Fibroblast of lung (primary cell): ENCODE measurements around the gene EN2. TPM values are rescaled to one million over a fixed set of nuclear protein-coding genes. Genes with fewer than 3 reads are reported as not detected.

ENCODE experiments used
- DNase-seq, 2 donors: peaks; one replicate each; pipeline versions ENCODE4 v3.0.0 to v3.0.0-alpha.2; 2010; ENCODE audit warnings: low read depth in 2 of 2
- H2AFZ ChIP-seq: 2 replicates; pipeline ENCODE4 v1.5.1; 2012; ENCODE audit warnings: low read length, control low read depth, inconsistent platforms
- H3K27ac ChIP-seq: 2 replicates; pipeline ENCODE4 v1.5.1; 2011; ENCODE audit warnings: low read length, control low read depth; ENCODE audit not compliant: insufficient read depth
- H3K27me3 ChIP-seq: 2 replicates; pipeline ENCODE4 v1.5.1; 2011; ENCODE audit warnings: mild to moderate bottlenecking, low read length; ENCODE audit not compliant: control insufficient read depth, insufficient read depth
- H3K36me3 ChIP-seq: 2 replicates; pipeline ENCODE4 v1.5.1; 2011; ENCODE audit warnings: low read length; ENCODE audit not compliant: control insufficient read depth, insufficient read depth
- H3K4me1 ChIP-seq: 2 replicates; pipeline ENCODE4 v1.5.1; 2011; ENCODE audit warnings: low read length; ENCODE audit not compliant: control insufficient read depth, insufficient read depth; ENCODE audit errors: extremely low read depth
- H3K4me2 ChIP-seq: 2 replicates; pipeline ENCODE4 v1.5.1; 2011; ENCODE audit warnings: low read length, control low read depth; ENCODE audit not compliant: insufficient read depth; ENCODE audit errors: extremely low read depth
- H3K4me3 ChIP-seq, 4 experiments: fragments of 200-600 bp in 1 of 4; sonication (generic) in 1 of 4; replicated peaks in 1 of 4; 2 replicates each; pipeline ENCODE4 v1.5.1; 2011 to 2016; ENCODE audit warnings: low read length in 4 of 4, low read depth in 3 of 4, mild to moderate bottlenecking in 3 of 4, control low read depth in 2 of 4, inconsistent platforms in 1 of 4, mixed read lengths in 1 of 4; ENCODE audit not compliant: insufficient read depth in 1 of 4; ENCODE audit errors: control extremely low read depth in 1 of 4
- H3K79me2 ChIP-seq: 2 replicates; pipeline ENCODE4 v1.5.1; 2012; ENCODE audit warnings: mild to moderate bottlenecking, low read length, inconsistent platforms; ENCODE audit not compliant: control insufficient read depth, insufficient read depth
- H3K9ac ChIP-seq: 2 replicates; pipeline ENCODE4 v1.5.1; 2011; ENCODE audit warnings: mild to moderate bottlenecking, low read length, control low read depth; ENCODE audit not compliant: insufficient read depth
- H3K9me3 ChIP-seq: 2 replicates; pipeline ENCODE4 v1.5.1; 2012; ENCODE audit warnings: low read depth, low read length; ENCODE audit not compliant: control insufficient read depth, insufficient read depth
- H4K20me1 ChIP-seq: 2 replicates; pipeline ENCODE4 v1.5.1; 2011; ENCODE audit warnings: low read length; ENCODE audit not compliant: control insufficient read depth, insufficient read depth; ENCODE audit errors: extremely low read depth
- EZH2 ChIP-seq: IDR thresholded peaks from 2 replicates; pipeline ENCODE4 v1.5.1; 2012; ENCODE audit warnings: low read length, control low read depth, mild to moderate bottlenecking; ENCODE audit errors: missing control alignments
- polyA plus RNA-seq, 2 donors: library from polyadenylated mRNA; depleted of rRNA in 1 of 2; stranded (reverse) in 1 of 2; unstranded in 1 of 2; fragments of >200 nt; gene quantifications; 2 replicates each; pipeline ENCODE4 v1.2.1, GENCODE V29; 2011 to 2012; ENCODE audit warnings: missing spikeins in 1 of 2
- total RNA-seq: library from RNA; depleted of rRNA; stranded (reverse); fragments of >200 nt; gene quantifications from 2 replicates; pipeline ENCODE4 v1.2.1, GENCODE V29; 2014
- TF ChIP-seq, protein P1 (sequence below), 2 donors: IDR thresholded peaks in 1 of 2; conservative IDR thresholded peaks in 1 of 2; 1 replicate in 1 of 2; 2 replicates in 1 of 2; pipeline ENCODE4 v1.5.1; 2011 to 2012; ENCODE audit warnings: low read length in 2 of 2, control low read depth in 1 of 2, inconsistent platforms in 1 of 2, low read depth in 1 of 2, mild to moderate bottlenecking in 1 of 2

The EN2 gene
- total and polyA plus RNA-seq, 2 donors (not counting 1 experiment from before 2014, with no cell fraction given): not detected

DNA sequence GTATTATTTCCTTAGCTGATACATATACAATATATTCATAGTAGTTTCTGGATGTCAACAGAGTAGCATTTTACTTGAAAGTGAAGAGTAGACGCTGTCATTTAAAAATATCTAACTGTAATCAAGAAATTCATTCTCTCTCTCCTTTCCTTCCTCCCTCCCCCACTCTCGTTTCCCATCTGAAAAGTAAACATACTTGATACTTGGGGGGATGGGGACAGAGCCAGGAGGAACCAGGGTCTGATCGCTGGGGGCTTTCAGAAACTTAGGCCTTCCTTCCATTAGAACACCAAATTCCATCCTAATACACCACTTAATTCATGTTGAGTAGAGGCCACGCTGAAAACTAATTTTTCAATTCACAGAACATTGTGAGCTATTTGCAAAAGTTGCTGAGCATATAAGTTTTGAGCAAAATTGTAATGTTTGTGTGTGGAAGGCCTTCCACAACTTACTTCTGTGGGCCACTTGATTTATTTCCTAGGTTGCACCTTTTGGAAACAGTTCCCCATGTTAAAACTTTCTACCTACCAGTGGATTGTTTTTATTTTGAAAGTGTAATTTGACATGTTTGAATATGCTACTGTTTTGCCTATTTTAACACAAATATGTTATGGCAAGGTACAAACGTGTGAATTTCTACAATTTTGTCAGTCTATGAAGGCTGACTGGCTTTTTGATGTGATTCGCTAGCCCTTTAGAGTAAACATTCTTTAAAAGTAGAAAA is 53.2 kb downstream of the EN2 start:
- Histone ChIP-seq H3K79me2 (no peaks in the 10 kb centered on the region), H3K4me2 (no peak overlapping the region), H3K27ac (no peak overlapping the region), H3K9me3 (no peaks in the 10 kb centered on the region), H3K4me3 (no peak overlapping the region), H3K4me1 (no peaks in the 10 kb centered on the region), H3K27me3 (peaks cover 20% of the 10 kb centered on the region), H4K20me1 (no peaks in the 10 kb centered on the region), H2AFZ (no peak overlapping the region), H3K9ac (no peak overlapping the region), H3K36me3 (no peaks in the 10 kb centered on the region)
- TF ChIP-seq, protein P1, sequence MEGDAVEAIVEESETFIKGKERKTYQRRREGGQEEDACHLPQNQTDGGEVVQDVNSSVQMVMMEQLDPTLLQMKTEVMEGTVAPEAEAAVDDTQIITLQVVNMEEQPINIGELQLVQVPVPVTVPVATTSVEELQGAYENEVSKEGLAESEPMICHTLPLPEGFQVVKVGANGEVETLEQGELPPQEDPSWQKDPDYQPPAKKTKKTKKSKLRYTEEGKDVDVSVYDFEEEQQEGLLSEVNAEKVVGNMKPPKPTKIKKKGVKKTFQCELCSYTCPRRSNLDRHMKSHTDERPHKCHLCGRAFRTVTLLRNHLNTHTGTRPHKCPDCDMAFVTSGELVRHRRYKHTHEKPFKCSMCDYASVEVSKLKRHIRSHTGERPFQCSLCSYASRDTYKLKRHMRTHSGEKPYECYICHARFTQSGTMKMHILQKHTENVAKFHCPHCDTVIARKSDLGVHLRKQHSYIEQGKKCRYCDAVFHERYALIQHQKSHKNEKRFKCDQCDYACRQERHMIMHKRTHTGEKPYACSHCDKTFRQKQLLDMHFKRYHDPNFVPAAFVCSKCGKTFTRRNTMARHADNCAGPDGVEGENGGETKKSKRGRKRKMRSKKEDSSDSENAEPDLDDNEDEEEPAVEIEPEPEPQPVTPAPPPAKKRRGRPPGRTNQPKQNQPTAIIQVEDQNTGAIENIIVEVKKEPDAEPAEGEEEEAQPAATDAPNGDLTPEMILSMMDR (conservative IDR thresholded peaks at IDR 0.05 in 1 of 2, IDR thresholded peaks at IDR 0.05 in 1 of 2; ENCODE audit: low read depth in 1 of 2, low read length in 2 of 2): no peak
- no peak for TF ChIP-seq EZH2
- DNase-seq: no peak

DNA sequence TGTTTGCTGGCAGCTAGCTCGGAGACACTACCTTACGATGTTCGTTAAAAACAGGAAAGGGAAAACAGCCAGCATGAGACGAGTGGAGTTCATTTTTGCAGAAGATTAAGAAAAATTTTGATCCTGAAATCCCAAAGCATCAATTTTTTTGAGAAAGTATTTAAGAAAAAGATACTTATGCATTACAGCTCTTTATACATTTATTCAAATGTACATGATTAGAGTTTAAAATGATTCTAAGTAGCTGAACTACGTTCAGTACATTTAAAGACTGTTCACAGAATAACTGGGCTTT is 53.7 kb downstream of the EN2 start:
- Histone ChIP-seq H3K27me3 (peaks cover 18% of the 10 kb centered on the region), H3K79me2 (no peaks in the 10 kb centered on the region), H3K27ac (no peak overlapping the region), H3K4me1 (no peaks in the 10 kb centered on the region), H3K4me2 (no peak overlapping the region), H2AFZ (no peak overlapping the region), H3K9me3 (no peaks in the 10 kb centered on the region), H3K4me3 (no peak overlapping the region), H4K20me1 (no peaks in the 10 kb centered on the region), H3K9ac (no peak overlapping the region), H3K36me3 (no peaks in the 10 kb centered on the region)
- TF ChIP-seq, protein P1 (conservative IDR thresholded peaks at IDR 0.05 in 1 of 2, IDR thresholded peaks at IDR 0.05 in 1 of 2; ENCODE audit: low read depth in 1 of 2, low read length in 2 of 2): no peak
- DNase-seq: no peak

DNA sequence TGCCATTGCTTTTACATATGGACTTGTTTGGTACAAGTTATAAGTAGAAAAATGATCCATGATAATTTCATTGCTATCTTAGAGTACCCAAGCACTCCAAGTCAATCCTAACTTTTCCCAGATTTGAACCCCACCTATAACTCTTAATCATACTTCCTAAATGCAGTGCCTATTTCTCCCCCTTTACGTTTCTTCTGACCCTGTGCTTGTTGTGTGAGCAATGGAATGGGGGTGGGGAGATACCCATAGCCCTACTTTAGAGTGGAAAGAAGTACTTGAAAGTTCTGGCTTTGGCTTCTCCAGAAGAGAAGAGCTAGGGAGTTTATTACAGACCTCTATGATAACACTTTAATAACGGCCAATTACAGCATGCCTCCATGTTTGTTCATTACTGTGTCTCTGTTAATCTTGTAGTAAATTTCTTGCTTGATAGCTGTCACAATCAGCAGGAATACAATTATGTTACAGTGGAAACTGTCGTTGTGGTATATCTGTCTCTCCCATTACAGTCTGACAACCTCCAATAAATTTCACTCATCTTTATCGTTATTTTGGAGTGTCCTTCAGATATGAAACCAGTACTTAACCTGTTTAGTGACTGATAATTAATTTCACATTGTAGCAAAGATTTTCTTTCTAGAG is 54.4 kb downstream of the EN2 start:
- no peak overlapping the region for H3K4me2 ChIP-seq

More for the DNA sequence above, 54.4 kb downstream of the EN2 start:
- no peak overlapping the region for H3K27ac ChIP-seq
- peaks cover 17% of the 10 kb centered on the region for H3K27me3 ChIP-seq
- DNase-seq: no peak
- H3K4me3 ChIP-seq: no peak overlapping the region
- no peak overlapping the region for H3K9ac ChIP-seq
- no peaks in the 10 kb centered on the region for H3K9me3 ChIP-seq
- H3K36me3 ChIP-seq: no peaks in the 10 kb centered on the region
- no peak for TF ChIP-seq EZH2
- TF ChIP-seq, protein P1 (conservative IDR thresholded peaks at IDR 0.05 in 1 of 2, IDR thresholded peaks at IDR 0.05 in 1 of 2; ENCODE audit: low read depth in 1 of 2, low read length in 2 of 2): no peak
- no peak overlapping the region for H2AFZ ChIP-seq
- H3K4me1 ChIP-seq: no peaks in the 10 kb centered on the region
- H3K79me2 ChIP-seq: no peaks in the 10 kb centered on the region
- H4K20me1 ChIP-seq: no peaks in the 10 kb centered on the region
